Omental fat pad (tissue), 4 donors: ENCODE results near the gene MALRD1. TPM values are rescaled to one million over a fixed set of nuclear protein-coding genes. Genes with fewer than 3 reads are reported as not detected.

ENCODE experiments used
- ATAC-seq: fragments of 150-250 bp; one replicate; pipeline ENCODE4 v1.9.1; 2016; ENCODE audit warnings: mild to moderate bottlenecking, moderate library complexity; ENCODE audit not compliant: low FRiP score
- DNase-seq: peaks from one replicate; pipeline ENCODE4 v3.0.0-alpha.2; 2019; ENCODE audit warnings: low spot score
- CTCF ChIP-seq, 3 donors: fragments of 450-650 bp; IDR thresholded peaks; one replicate each; pipeline ENCODE4 v1.5.1; 2016 to 2017; ENCODE audit warnings: antibody characterized with exemption in 3 of 3, mild to moderate bottlenecking in 3 of 3, moderate library complexity in 2 of 3
- total RNA-seq, 4 donors: library from RNA; depleted of rRNA; stranded (reverse); fragments of >200 nt; gene quantifications; one replicate each; pipeline ENCODE4 v1.1.0, GENCODE V29; 2016

Gene MALRD1
- total RNA-seq, 4 donors from 2014 or later = 0.93 to 2.4 (median 1.4) TPM

GRCh38 chr10:19451937-19452336 lies 403.3 kb downstream of the MALRD1 start:
- DNase-seq = no peak
- ATAC-seq = no peak
- no peak for TF ChIP-seq CTCF (IDR thresholded peaks at IDR 0.05)

- ATAC-seq (no peak), DNase-seq (no peak)
- TF ChIP-seq CTCF (IDR thresholded peaks at IDR 0.05) = no peak
Observed at GRCh38 chr10:19453967-19454366, 405.4 kb downstream of the MALRD1 start.

GRCh38 chr10:19461588-19461987 lies 413.0 kb downstream of the MALRD1 start:
- TF ChIP-seq CTCF (IDR thresholded peaks at IDR 0.05) = no peak
- no peak for DNase-seq
- no peak for ATAC-seq

- ATAC-seq (no peak), DNase-seq (no peak)
- no peak for TF ChIP-seq CTCF (IDR thresholded peaks at IDR 0.05)
Observed at GRCh38 chr10:19466709-19467108, 418.1 kb downstream of the MALRD1 start.

GRCh38 chr10:19468413-19468812 lies 419.8 kb downstream of the MALRD1 start:
- ATAC-seq (no peak), DNase-seq (no peak)
- no peak for TF ChIP-seq CTCF (IDR thresholded peaks at IDR 0.05)

- ATAC-seq (no peak), DNase-seq (no peak)
- no peak for TF ChIP-seq CTCF (IDR thresholded peaks at IDR 0.05)
Observed at GRCh38 chr10:19469521-19469920, 420.9 kb downstream of the MALRD1 start.

- no peak for TF ChIP-seq CTCF (IDR thresholded peaks at IDR 0.05)
- DNase-seq (no peak), ATAC-seq (no peak)
Observed at GRCh38 chr10:19479854-19480253, 431.3 kb downstream of the MALRD1 start.
